GM21526 (cell line): Measurements from ENCODE around the gene RUFY2.
"Not testable (repeated sequence)": the region's sequence is repeated elsewhere in the genome, so short reads cannot be mapped to it uniquely, and the experiment has no call there.

Experiments
- ATAC-seq: cut with Tn5 transposase; IDR thresholded peaks from one replicate; pipeline ENCODE4 v1.9.1; 2021; ENCODE audit warnings: moderate library complexity; ENCODE audit not compliant: unreplicated experiment, low FRiP score

RUFY2 gene

GRCh38 chr10:68327889-68328786, 78.9 kb downstream of the RUFY2 start:
- ATAC-seq, result no peak

GRCh38 chr10:68324396-68324795, 82.7 kb downstream of the RUFY2 start:
- not testable (repeated sequence) for ATAC-seq

- ATAC-seq, result no peak
Measured at GRCh38 chr10:68318331-68319059, 88.6 kb downstream of the RUFY2 start.

- ATAC-seq, result no peak
Measured at GRCh38 chr10:68315582-68315981, 91.5 kb downstream of the RUFY2 start.

GRCh38 chr10:68314930-68315329, 92.1 kb downstream of the RUFY2 start:
- ATAC-seq, result not testable (repeated sequence)

- ATAC-seq, result no peak
Measured at GRCh38 chr10:68310531-68310930, 96.5 kb downstream of the RUFY2 start.

- no peak for ATAC-seq
Measured at GRCh38 chr10:68305854-68306253, 101.2 kb downstream of the RUFY2 start.

GRCh38 chr10:68303849-68304412, 103.1 kb downstream of the RUFY2 start:
- no peak for ATAC-seq

GRCh38 chr10:68302871-68303270, 104.2 kb downstream of the RUFY2 start:
- no peak for ATAC-seq

GRCh38 chr10:68302503-68302823, 104.6 kb downstream of the RUFY2 start:
- ATAC-seq, result no peak

- ATAC-seq, result no peak
Measured at GRCh38 chr10:68301790-68302502, 105.1 kb downstream of the RUFY2 start.

GRCh38 chr10:68301301-68301700, 105.8 kb downstream of the RUFY2 start:
- ATAC-seq, result no peak

- no peak for ATAC-seq
Measured at GRCh38 chr10:68296843-68297663, 110.0 kb downstream of the RUFY2 start.
